ENCODE results near the gene GCNT4. TPM values are rescaled to one million over a fixed set of nuclear protein-coding genes. Genes with fewer than 3 reads are reported as not detected.
"Not testable (repeated sequence)": the region's sequence is repeated elsewhere in the genome, so short reads cannot be mapped to it uniquely, and the experiment has no call there.

GCNT4 gene
- total RNA-seq, 1 experiment from 2014 or later, result 0.63 TPM

DNA sequence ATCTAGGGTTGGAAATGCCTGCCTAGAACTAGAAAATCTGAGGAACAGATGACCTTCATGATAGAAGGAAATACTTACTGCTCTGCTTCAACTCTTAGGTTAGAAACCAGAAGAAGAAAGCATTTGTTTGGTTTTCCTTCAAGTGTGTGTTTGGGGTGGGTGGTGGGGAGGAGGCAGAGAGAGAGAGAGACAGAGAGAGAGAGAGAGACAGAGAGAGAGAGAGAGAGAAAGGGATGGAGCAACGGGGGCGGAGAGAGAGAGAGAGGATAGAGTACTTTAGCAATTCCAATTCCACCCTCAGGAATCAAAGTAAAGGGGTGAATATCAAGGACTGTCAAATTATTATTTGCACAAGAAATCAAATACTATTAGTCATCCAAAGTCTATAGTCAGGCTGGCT, 29.2 kb upstream of the GCNT4 start:
- no peak overlapping the region for H2BK20ac ChIP-seq (ENCODE audit: low read depth, low read length, poor library complexity, severe bottlenecking)
- H3K27me3 ChIP-seq (ENCODE audit: insufficient read depth, low read length), result no peaks in the 10 kb centered on the region
- H3K56ac ChIP-seq (ENCODE audit: insufficient read length, low read depth, low read length), result no peak overlapping the region
- H2AK5ac ChIP-seq (ENCODE audit: insufficient read length, low read length), result no peak overlapping the region
- Mint-ChIP-seq H3K36me3 (ENCODE audit: insufficient read depth in 1 of 3, low read depth in 3 of 3) (no peaks in the 10 kb centered on the region), H3K27me3 (ENCODE audit: low read depth) (no peaks in the 10 kb centered on the region), H3K9me3 (no peaks in the 10 kb centered on the region), H3K4me3 (no peak overlapping the region), H3K4me1 (no peaks in the 10 kb centered on the region), H3K27ac (no peak overlapping the region; a peak in 1 of 7 replicates)
- H3K23me2 ChIP-seq (ENCODE audit: insufficient read length, low read depth, low read length, poor library complexity, severe bottlenecking), result no peaks in the 10 kb centered on the region
- H2AFZ ChIP-seq (ENCODE audit: low read length), result no peak overlapping the region
- no peaks in the 10 kb centered on the region for H4K20me1 ChIP-seq (ENCODE audit: control insufficient read depth, insufficient read depth, insufficient read length)
- no peaks in the 10 kb centered on the region for H3K79me1 ChIP-seq (ENCODE audit: insufficient read depth, low read depth, low read length, poor library complexity, severe bottlenecking)
- H3K27ac ChIP-seq (ENCODE audit: insufficient read length, low read depth, low read length), result no peak overlapping the region
- H2BK5ac ChIP-seq (ENCODE audit: insufficient read length, low read length), result no peak overlapping the region
- no peak overlapping the region for H3K9ac ChIP-seq (ENCODE audit: extremely low read depth, insufficient read length, low read length)
- H3K79me2 ChIP-seq (ENCODE audit: insufficient read depth, low read length), result no peaks in the 10 kb centered on the region
- H3T11ph ChIP-seq (ENCODE audit: low read length), result no peak overlapping the region
- H2BK12ac ChIP-seq (ENCODE audit: insufficient read length, low read depth, low read length), result no peak overlapping the region
- H3K9me3 ChIP-seq (ENCODE audit: control insufficient read depth, low read depth, low read length), result no peaks in the 10 kb centered on the region
- H3K18ac ChIP-seq (ENCODE audit: insufficient read length, low read depth, low read length), result no peak overlapping the region
- H4K8ac ChIP-seq (replicated peaks; ENCODE audit: insufficient read length, low read depth, low read length), result no peak overlapping the region
- WGBS (ENCODE audit: extremely low coverage, insufficient read length, low lambda C conversion rate), result no CpG with 5 or more reads among the region's 2 CpGs
- no peak overlapping the region for H2BK120ac ChIP-seq (ENCODE audit: low read depth, low read length, poor library complexity, severe bottlenecking)
- TF ChIP-seq, protein P1, sequence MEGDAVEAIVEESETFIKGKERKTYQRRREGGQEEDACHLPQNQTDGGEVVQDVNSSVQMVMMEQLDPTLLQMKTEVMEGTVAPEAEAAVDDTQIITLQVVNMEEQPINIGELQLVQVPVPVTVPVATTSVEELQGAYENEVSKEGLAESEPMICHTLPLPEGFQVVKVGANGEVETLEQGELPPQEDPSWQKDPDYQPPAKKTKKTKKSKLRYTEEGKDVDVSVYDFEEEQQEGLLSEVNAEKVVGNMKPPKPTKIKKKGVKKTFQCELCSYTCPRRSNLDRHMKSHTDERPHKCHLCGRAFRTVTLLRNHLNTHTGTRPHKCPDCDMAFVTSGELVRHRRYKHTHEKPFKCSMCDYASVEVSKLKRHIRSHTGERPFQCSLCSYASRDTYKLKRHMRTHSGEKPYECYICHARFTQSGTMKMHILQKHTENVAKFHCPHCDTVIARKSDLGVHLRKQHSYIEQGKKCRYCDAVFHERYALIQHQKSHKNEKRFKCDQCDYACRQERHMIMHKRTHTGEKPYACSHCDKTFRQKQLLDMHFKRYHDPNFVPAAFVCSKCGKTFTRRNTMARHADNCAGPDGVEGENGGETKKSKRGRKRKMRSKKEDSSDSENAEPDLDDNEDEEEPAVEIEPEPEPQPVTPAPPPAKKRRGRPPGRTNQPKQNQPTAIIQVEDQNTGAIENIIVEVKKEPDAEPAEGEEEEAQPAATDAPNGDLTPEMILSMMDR (conservative IDR thresholded peaks at IDR 0.05), result no peak
- no peak overlapping the region for H3K4ac ChIP-seq (ENCODE audit: low read depth, low read length)
- H3K4me1 ChIP-seq (ENCODE audit: insufficient read depth, low read length), result no peaks in the 10 kb centered on the region
- no peak overlapping the region for H2BK15ac ChIP-seq (ENCODE audit: low read depth, low read length)
- H4K91ac ChIP-seq (ENCODE audit: insufficient read length, low read depth, low read length), result no peak overlapping the region
- no peak overlapping the region for H3K4me2 ChIP-seq (ENCODE audit: insufficient read depth, insufficient read length, low read length)
- H4K5ac ChIP-seq (ENCODE audit: insufficient read length, low read depth, low read length), result no peak overlapping the region
- no peak overlapping the region for H3K23ac ChIP-seq (ENCODE audit: insufficient read length, low read depth, low read length)
- no peak for DNase-seq
- no peak overlapping the region for H3K14ac ChIP-seq (ENCODE audit: insufficient read depth, low read length)

DNA sequence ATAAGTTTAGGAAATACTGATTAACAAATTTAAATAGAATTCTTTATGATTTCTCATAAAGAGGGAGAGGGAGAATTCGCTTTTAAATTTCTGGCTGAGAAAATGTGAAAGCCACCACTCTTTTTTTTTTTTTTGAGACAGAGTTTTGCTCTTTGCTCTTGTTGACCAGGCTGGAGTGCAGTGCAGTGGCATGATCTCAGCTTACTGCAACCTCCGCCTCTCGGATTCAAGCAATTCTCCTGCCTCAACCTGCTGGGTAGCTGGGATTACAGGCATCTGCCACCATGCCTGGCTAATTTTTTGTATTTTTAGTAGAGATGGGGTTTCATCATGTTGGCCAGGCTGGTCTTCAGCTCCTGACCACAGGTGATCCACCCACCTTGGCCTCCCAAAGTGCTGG, 27.0 kb upstream of the GCNT4 start:
- not testable (repeated sequence) for H3K4ac ChIP-seq (ENCODE audit: low read depth, low read length); H4K8ac ChIP-seq (replicated peaks; ENCODE audit: insufficient read length, low read depth, low read length); H3K4me1 Mint-ChIP-seq; H3K23me2 ChIP-seq (ENCODE audit: insufficient read length, low read depth, low read length, poor library complexity, severe bottlenecking); H3K9me3 ChIP-seq (ENCODE audit: control insufficient read depth, low read depth, low read length); H2BK15ac ChIP-seq (ENCODE audit: low read depth, low read length); H3K14ac ChIP-seq (ENCODE audit: insufficient read depth, low read length); H3K4me2 ChIP-seq (ENCODE audit: insufficient read depth, insufficient read length, low read length); H3K27ac ChIP-seq (ENCODE audit: insufficient read length, low read depth, low read length); H3K4me1 ChIP-seq (ENCODE audit: insufficient read depth, low read length); H3K9ac ChIP-seq (ENCODE audit: extremely low read depth, insufficient read length, low read length); H4K91ac ChIP-seq (ENCODE audit: insufficient read length, low read depth, low read length); H3K56ac ChIP-seq (ENCODE audit: insufficient read length, low read depth, low read length); H4K20me1 ChIP-seq (ENCODE audit: control insufficient read depth, insufficient read depth, insufficient read length); H3K27ac Mint-ChIP-seq; H3K4me3 Mint-ChIP-seq; H3K23ac ChIP-seq (ENCODE audit: insufficient read length, low read depth, low read length); H3K18ac ChIP-seq (ENCODE audit: insufficient read length, low read depth, low read length); H3K79me1 ChIP-seq (ENCODE audit: insufficient read depth, low read depth, low read length, poor library complexity, severe bottlenecking); H2BK5ac ChIP-seq (ENCODE audit: insufficient read length, low read length); H2AFZ ChIP-seq (ENCODE audit: low read length); H3K36me3 Mint-ChIP-seq (ENCODE audit: insufficient read depth in 1 of 3, low read depth in 3 of 3); H2BK20ac ChIP-seq (ENCODE audit: low read depth, low read length, poor library complexity, severe bottlenecking); DNase-seq; H3T11ph ChIP-seq (ENCODE audit: low read length); H2BK12ac ChIP-seq (ENCODE audit: insufficient read length, low read depth, low read length); H3K27me3 ChIP-seq (ENCODE audit: insufficient read depth, low read length); H3K79me2 ChIP-seq (ENCODE audit: insufficient read depth, low read length); H3K9me3 Mint-ChIP-seq; H3K27me3 Mint-ChIP-seq (ENCODE audit: low read depth); H2BK120ac ChIP-seq (ENCODE audit: low read depth, low read length, poor library complexity, severe bottlenecking); H2AK5ac ChIP-seq (ENCODE audit: insufficient read length, low read length); H4K5ac ChIP-seq (ENCODE audit: insufficient read length, low read depth, low read length)
- no CpG with 5 or more reads among the region's 3 CpGs for WGBS (ENCODE audit: extremely low coverage, insufficient read length, low lambda C conversion rate)
